Trophoblast cell (in vitro differentiated cells and primary cell): ENCODE data around the gene ID3.

Source experiments
- DNase-seq, 2 donors: peaks; one replicate each; pipeline ENCODE4 v3.0.0-alpha.2; 2016
- H2AFZ ChIP-seq: 2 replicates; pipeline ENCODE4 v1.6.1; 2013; ENCODE audit warnings: low read length, moderate library complexity, mild to moderate bottlenecking; ENCODE audit not compliant: insufficient read depth, poor library complexity
- H2AK5ac ChIP-seq: 2 replicates; pipeline ENCODE4 v1.6.1; 2013; ENCODE audit warnings: mild to moderate bottlenecking, low read length
- H2BK120ac ChIP-seq: 2 replicates; pipeline ENCODE4 v1.6.1; 2013; ENCODE audit warnings: low read length, mild to moderate bottlenecking, moderate library complexity; ENCODE audit not compliant: insufficient read depth, poor library complexity
- H2BK12ac ChIP-seq: 2 replicates; pipeline ENCODE4 v1.6.1; 2013; ENCODE audit warnings: mild to moderate bottlenecking, low read length, moderate library complexity
- H2BK5ac ChIP-seq: 2 replicates; pipeline ENCODE4 v1.6.1; 2013; ENCODE audit warnings: low read length, low read depth, moderate library complexity, mild to moderate bottlenecking; ENCODE audit not compliant: poor library complexity
- H3K14ac ChIP-seq: 2 replicates; pipeline ENCODE4 v1.6.1; 2013; ENCODE audit warnings: mild to moderate bottlenecking, low read length
- H3K18ac ChIP-seq: 2 replicates; pipeline ENCODE4 v1.6.1; 2013; ENCODE audit warnings: mild to moderate bottlenecking, low read length
- H3K23ac ChIP-seq: 2 replicates; pipeline ENCODE4 v1.6.1; 2013; ENCODE audit warnings: low read length
- H3K27ac ChIP-seq: 2 replicates; pipeline ENCODE4 v1.5.1; 2013; ENCODE audit warnings: low read depth, mild to moderate bottlenecking, inconsistent platforms, low read length, moderate library complexity
- H3K27me3 ChIP-seq: 2 replicates; pipeline ENCODE4 v1.6.1; 2013; ENCODE audit warnings: inconsistent platforms, mild to moderate bottlenecking, low read length, moderate library complexity; ENCODE audit not compliant: insufficient read depth
- H3K36me3 ChIP-seq, 2 experiments: 1 replicate in 1 of 2; 2 replicates in 1 of 2; pipeline ENCODE4 v1.6.1; 2013; ENCODE audit warnings: low read length in 2 of 2, mild to moderate bottlenecking in 2 of 2, moderate library complexity in 1 of 2; ENCODE audit not compliant: insufficient read depth in 2 of 2, control insufficient read depth in 1 of 2
- H3K4ac ChIP-seq: 2 replicates; pipeline ENCODE4 v1.6.1; 2013; ENCODE audit warnings: low read depth, mild to moderate bottlenecking, low read length, moderate library complexity
- H3K4me1 ChIP-seq, 2 experiments: 1 replicate in 1 of 2; 2 replicates in 1 of 2; pipeline ENCODE4 v1.6.1; 2013; ENCODE audit warnings: low read length in 2 of 2, mild to moderate bottlenecking in 2 of 2, moderate library complexity in 1 of 2; ENCODE audit not compliant: insufficient read depth in 2 of 2, control insufficient read depth in 1 of 2
- H3K4me2 ChIP-seq: 2 replicates; pipeline ENCODE4 v1.6.1; 2013; ENCODE audit warnings: inconsistent platforms, mild to moderate bottlenecking, low read length, moderate library complexity
- H3K4me3 ChIP-seq: 2 replicates; pipeline ENCODE4 v1.5.1; 2013; ENCODE audit warnings: mild to moderate bottlenecking, low read depth, low read length, inconsistent platforms
- H3K79me1 ChIP-seq: one replicate; pipeline ENCODE4 v1.6.1; 2013; ENCODE audit warnings: low read length
- H3K79me2 ChIP-seq: 2 replicates; pipeline ENCODE4 v1.6.1; 2013; ENCODE audit warnings: low read length, mild to moderate bottlenecking; ENCODE audit not compliant: control insufficient read depth, insufficient read depth, poor library complexity
- H3K9ac ChIP-seq: 2 replicates; pipeline ENCODE4 v1.6.1; 2013; ENCODE audit warnings: mild to moderate bottlenecking, low read length
- H3K9me3 ChIP-seq: 2 replicates; pipeline ENCODE4 v1.6.1; 2013; ENCODE audit warnings: low read depth, mild to moderate bottlenecking, control low read depth, inconsistent platforms, low read length; ENCODE audit not compliant: insufficient read depth
- H4K12ac ChIP-seq: 2 replicates; pipeline ENCODE4 v1.6.1; 2013; ENCODE audit warnings: low read depth, mild to moderate bottlenecking, low read length, moderate library complexity
- H4K8ac ChIP-seq: 2 replicates; pipeline ENCODE4 v1.6.1; 2013; ENCODE audit warnings: low read depth, mild to moderate bottlenecking, low read length, moderate library complexity
- H4K91ac ChIP-seq: one replicate; pipeline ENCODE4 v1.6.1; 2013; ENCODE audit warnings: low read depth, mild to moderate bottlenecking, low read length, moderate library complexity
- WGBS: extraction: QIAGEN DNeasy Blood & Tissue Kit; methylation state at CpG from one replicate; pipeline ENCODE4 v1.1.7; 2013; ENCODE audit warnings: missing lambda C conversion rate; ENCODE audit not compliant: insufficient read length, insufficient coverage; ENCODE audit errors: extremely low coverage; 5-methylcytosine and 5-hydroxymethylcytosine counted together

The ID3 gene

GRCh38 chr1:23562137-23562876 is 3.0 kb upstream of the ID3 start:
- Histone ChIP-seq H3K79me1 (peaks cover 56% of the 10 kb centered on the region), H2AK5ac (no peak overlapping the region), H4K8ac (peak overlapping the region; percentile 8), H2BK120ac (peak overlapping the region; percentile 59), H3K4ac (no peak overlapping the region), H3K4me2 (no peak overlapping the region), H3K79me2 (peaks cover 17% of the 10 kb centered on the region), H4K91ac (peak overlapping the region; percentile 84), H3K27me3 (no peaks in the 10 kb centered on the region), H3K27ac (peak overlapping the region; percentile 97), H2BK5ac (peak overlapping the region; percentile 60), H3K23ac (no peak overlapping the region), H3K36me3 (peaks cover 11 to 12% of the 10 kb centered on the region in 2 experiments), H3K4me1 (peaks cover 24 to 30% of the 10 kb centered on the region in 2 experiments), H4K12ac (no peak overlapping the region), H3K18ac (no peak overlapping the region), H3K9ac (no peak overlapping the region), H2AFZ (no peak overlapping the region), H3K14ac (no peak overlapping the region), H3K4me3 (no peak overlapping the region), H3K9me3 (no peaks in the 10 kb centered on the region), H2BK12ac (no peak overlapping the region)
- DNase-seq, result peak; percentile 98 to 99
- no CpG with 5 or more reads among the region's 19 CpGs for WGBS

GRCh38 chr1:23561813-23562100 is 2.5 kb upstream of the ID3 start:
- Histone ChIP-seq H4K12ac (no peak overlapping the region), H4K91ac (peak overlapping the region; percentile 84), H4K8ac (peak overlapping the region; percentile 33), H2AFZ (no peak overlapping the region), H2BK12ac (peak overlapping the region; percentile 88), H3K79me2 (peaks cover 18% of the 10 kb centered on the region), H3K14ac (peak overlapping the region; percentile 45), H3K9ac (no peak overlapping the region), H3K9me3 (no peaks in the 10 kb centered on the region), H2AK5ac (no peak overlapping the region), H3K4me1 (peaks cover 26 to 31% of the 10 kb centered on the region in 2 experiments), H3K36me3 (peaks cover 11 to 12% of the 10 kb centered on the region in 2 experiments), H3K4me2 (peak overlapping the region; percentile 6), H3K23ac (no peak overlapping the region), H3K79me1 (peaks cover 60% of the 10 kb centered on the region), H3K27me3 (no peaks in the 10 kb centered on the region), H3K18ac (peak overlapping the region; percentile 58), H3K4ac (peak overlapping the region; percentile 49), H3K27ac (peak overlapping the region; percentile 97), H2BK120ac (peak overlapping the region; percentile 88), H3K4me3 (no peak overlapping the region), H2BK5ac (peak overlapping the region; percentile 60)
- no CpG with 5 or more reads among the region's 2 CpGs for WGBS
- DNase-seq, result peak; percentile 75 to 85

- peaks cover 18% of the 10 kb centered on the region for H3K79me2 ChIP-seq
- H2AK5ac ChIP-seq, result no peak overlapping the region
- DNase-seq, result no peak
- no peak overlapping the region for H4K12ac ChIP-seq
- no CpG with 5 or more reads among the region's 6 CpGs for WGBS
- no peaks in the 10 kb centered on the region for H3K9me3 ChIP-seq
- H3K23ac ChIP-seq, result no peak overlapping the region
- peak overlapping the region; percentile 33 for H4K8ac ChIP-seq
- H2BK12ac ChIP-seq, result peak overlapping the region; percentile 88
- no peak overlapping the region for H2AFZ ChIP-seq
- no peak overlapping the region for H3K4me3 ChIP-seq
- peak overlapping the region; percentile 58 for H3K18ac ChIP-seq
- H3K9ac ChIP-seq, result no peak overlapping the region
- H3K4me2 ChIP-seq, result peak overlapping the region; percentile 6
- H3K4ac ChIP-seq, result peak overlapping the region; percentile 49
- peak overlapping the region; percentile 45 for H3K14ac ChIP-seq
- H4K91ac ChIP-seq, result peak overlapping the region; percentile 74
- peak overlapping the region; percentile 60 for H2BK5ac ChIP-seq
- H2BK120ac ChIP-seq, result peak overlapping the region; percentile 88
- H3K27me3 ChIP-seq, result no peaks in the 10 kb centered on the region
- peaks cover 11 to 12% of the 10 kb centered on the region in 2 experiments for H3K36me3 ChIP-seq
- H3K27ac ChIP-seq, result peak overlapping the region; percentile 97
- H3K4me1 ChIP-seq, result peaks cover 32 to 36% of the 10 kb centered on the region in 2 experiments
- H3K79me1 ChIP-seq, result peaks cover 65% of the 10 kb centered on the region
Measured at GRCh38 chr1:23561076-23561812, 1.9 kb upstream of the ID3 start.

GRCh38 chr1:23559985-23560741 is 862 bp upstream of the ID3 start:
- WGBS, result no CpG with 5 or more reads among the region's 6 CpGs
- peak overlapping the region; percentile 45 for H2AK5ac ChIP-seq

More at GRCh38 chr1:23559985-23560741, 862 bp upstream of the ID3 start:
- no peak overlapping the region for H2AFZ ChIP-seq
- peak overlapping the region; percentile 89 for H2BK120ac ChIP-seq
- H3K4ac ChIP-seq, result peak overlapping the region; percentile 29
- H4K91ac ChIP-seq, result peak overlapping the region; percentile 89
- H4K12ac ChIP-seq, result peak overlapping the region; percentile 41
- H4K8ac ChIP-seq, result peak overlapping the region; percentile 60
- peak overlapping the region; percentile 61 for H3K18ac ChIP-seq
- peaks cover 37 to 43% of the 10 kb centered on the region in 2 experiments for H3K4me1 ChIP-seq
- peak overlapping the region; percentile 70 for H3K14ac ChIP-seq
- peak in 1 of 2 donors; percentile 44 for DNase-seq
- H3K9me3 ChIP-seq, result no peaks in the 10 kb centered on the region
- H3K79me1 ChIP-seq, result peaks cover 71% of the 10 kb centered on the region
- H2BK5ac ChIP-seq, result peak overlapping the region; percentile 87
- no peak overlapping the region for H3K4me3 ChIP-seq
- H2BK12ac ChIP-seq, result peak overlapping the region; percentile 83
- H3K27ac ChIP-seq, result peak overlapping the region; percentile 97
- no peak overlapping the region for H3K23ac ChIP-seq
- H3K36me3 ChIP-seq, result peaks cover 11 to 12% of the 10 kb centered on the region in 2 experiments
- H3K27me3 ChIP-seq, result no peaks in the 10 kb centered on the region
- no peak overlapping the region for H3K9ac ChIP-seq
- H3K4me2 ChIP-seq, result peak overlapping the region; percentile 80
- peaks cover 19% of the 10 kb centered on the region for H3K79me2 ChIP-seq
